ENCODE results near the gene OSBPL6.

GRCh38 chr2:178401994-178402437, 207.7 kb downstream of the OSBPL6 start:
- TF ChIP-seq, protein P1, sequence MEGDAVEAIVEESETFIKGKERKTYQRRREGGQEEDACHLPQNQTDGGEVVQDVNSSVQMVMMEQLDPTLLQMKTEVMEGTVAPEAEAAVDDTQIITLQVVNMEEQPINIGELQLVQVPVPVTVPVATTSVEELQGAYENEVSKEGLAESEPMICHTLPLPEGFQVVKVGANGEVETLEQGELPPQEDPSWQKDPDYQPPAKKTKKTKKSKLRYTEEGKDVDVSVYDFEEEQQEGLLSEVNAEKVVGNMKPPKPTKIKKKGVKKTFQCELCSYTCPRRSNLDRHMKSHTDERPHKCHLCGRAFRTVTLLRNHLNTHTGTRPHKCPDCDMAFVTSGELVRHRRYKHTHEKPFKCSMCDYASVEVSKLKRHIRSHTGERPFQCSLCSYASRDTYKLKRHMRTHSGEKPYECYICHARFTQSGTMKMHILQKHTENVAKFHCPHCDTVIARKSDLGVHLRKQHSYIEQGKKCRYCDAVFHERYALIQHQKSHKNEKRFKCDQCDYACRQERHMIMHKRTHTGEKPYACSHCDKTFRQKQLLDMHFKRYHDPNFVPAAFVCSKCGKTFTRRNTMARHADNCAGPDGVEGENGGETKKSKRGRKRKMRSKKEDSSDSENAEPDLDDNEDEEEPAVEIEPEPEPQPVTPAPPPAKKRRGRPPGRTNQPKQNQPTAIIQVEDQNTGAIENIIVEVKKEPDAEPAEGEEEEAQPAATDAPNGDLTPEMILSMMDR (conservative IDR thresholded peaks at IDR 0.05 in 1 of 2, IDR thresholded peaks at IDR 0.05 in 1 of 2; ENCODE audit: extremely low read depth in 1 of 2, insufficient read depth in 1 of 2, low read depth in 1 of 2, low read length in 2 of 2) = no peak
- TF ChIP-seq EZH2 (IDR thresholded peaks at IDR 0.05; ENCODE audit: borderline replicate concordance, low read length) = no peak
